B cell (primary cell): Measurements from ENCODE around the gene RIN2. TPM values are rescaled to one million over a fixed set of nuclear protein-coding genes. Genes with fewer than 3 reads are reported as not detected.

ENCODE experiments used
- ATAC-seq: fragments of 200-7000 bp; cut with Tn5 transposase; one replicate; pipeline ENCODE4 v1.10.0; 2021; ENCODE audit warnings: low read depth, mild to moderate bottlenecking, moderate number of reproducible peaks, moderate library complexity
- CTCF ChIA-PET: fragments of 350-600 bp; sonication (Branson Sonifier 250); formaldehyde crosslinking; loops from one replicate; lab custom pipeline; 2021; ENCODE audit warnings: antibody characterized with exemption, inconsistent platforms; lab: Charles Lee
- POLR2A ChIA-PET: fragments of 350-600 bp; sonication (Branson Sonifier 250); formaldehyde crosslinking; loops from one replicate; lab custom pipeline; 2021; ENCODE audit warnings: antibody characterized with exemption; lab: Charles Lee
- DNase-seq: peaks from one replicate; pipeline ENCODE4 v3.0.0; 2013
- H2AFZ ChIP-seq: 2 replicates; pipeline ENCODE4 v1.6.1; 2012; ENCODE audit warnings: mild to moderate bottlenecking, low read depth, low read length; ENCODE audit not compliant: insufficient read depth, poor library complexity, severe bottlenecking
- H3K27ac ChIP-seq, 2 donors: 1 replicate in 1 of 2; 2 replicates in 1 of 2; pipeline ENCODE4 v1.5.1; 2012 to 2013; ENCODE audit warnings: low read length in 2 of 2, mild to moderate bottlenecking in 2 of 2, moderate library complexity in 1 of 2
- H3K27me3 ChIP-seq, 4 experiments: fragments of 200-600 bp in 1 of 4; sonication (generic) in 1 of 4; replicated peaks in 1 of 4; 1 replicate in 2 of 4; 2 replicates in 2 of 4; pipeline versions ENCODE4 v1.6.1 to v1.7.0; 2013 to 2016; ENCODE audit warnings: low read length in 3 of 4, mild to moderate bottlenecking in 2 of 4, mixed read lengths in 1 of 4, moderate library complexity in 1 of 4; ENCODE audit not compliant: insufficient read depth in 4 of 4, control insufficient read depth in 3 of 4; ENCODE audit errors: control extremely low read depth in 1 of 4
- H3K36me3 ChIP-seq, 2 experiments: replicated peaks in 1 of 2; 1 replicate in 1 of 2; 2 replicates in 1 of 2; pipeline versions ENCODE4 v1.6.1 to v1.7.1; 2013; ENCODE audit warnings: low read length in 1 of 2; ENCODE audit not compliant: insufficient read depth in 2 of 2, control insufficient read depth in 1 of 2; ENCODE audit errors: control extremely low read depth in 1 of 2, extremely low read depth in 1 of 2
- H3K4me1 ChIP-seq, 2 donors: fragments of 200-600 bp in 1 of 2; sonication (generic) in 1 of 2; 1 replicate in 1 of 2; 2 replicates in 1 of 2; pipeline versions ENCODE4 v1.5.1 to v1.6.1; 2013 to 2017; ENCODE audit warnings: low read length in 2 of 2; ENCODE audit not compliant: control insufficient read depth in 2 of 2, insufficient read depth in 2 of 2
- H3K4me2 ChIP-seq: replicated peaks from 2 replicates; pipeline ENCODE3; 2012; ENCODE audit warnings: mild to moderate bottlenecking, low read depth, low read length; ENCODE audit not compliant: poor library complexity, severe bottlenecking
- H3K4me3 ChIP-seq, 5 experiments: fragments of 200-600 bp in 1 of 5; sonication (generic) in 1 of 5; 1 replicate in 3 of 5; 2 replicates in 2 of 5; pipeline versions ENCODE4 v1.5.1 to v1.7.0; 2011 to 2016; ENCODE audit warnings: low read length in 4 of 5, mild to moderate bottlenecking in 4 of 5, low read depth in 2 of 5, control low read depth in 1 of 5, moderate library complexity in 1 of 5; ENCODE audit not compliant: insufficient read depth in 1 of 5; ENCODE audit errors: control extremely low read depth in 1 of 5, extremely low read depth in 1 of 5
- H3K79me2 ChIP-seq: fragments of 200-600 bp; sonication (generic); one replicate; pipeline ENCODE4 v1.6.0; 2016; ENCODE audit warnings: low read length; ENCODE audit not compliant: control insufficient read depth, insufficient read depth
- H3K9ac ChIP-seq: fragments of 200-600 bp; sonication (generic); 2 replicates; pipeline ENCODE4 v1.6.1; 2017; ENCODE audit warnings: mild to moderate bottlenecking, low read length, moderate library complexity
- H3K9me3 ChIP-seq, 3 donors: one replicate each; pipeline versions ENCODE4 v1.6.1 to v1.7.1; 2013; ENCODE audit warnings: low read length in 2 of 3; ENCODE audit not compliant: control insufficient read depth in 2 of 3, insufficient read depth in 1 of 3; ENCODE audit errors: control extremely low read depth in 1 of 3
- H4K20me1 ChIP-seq: 2 replicates; pipeline ENCODE4 v1.6.0; 2012; ENCODE audit warnings: mild to moderate bottlenecking, low read length; ENCODE audit not compliant: insufficient read depth, control insufficient read depth, poor library complexity, severe bottlenecking
- H3K27ac Mint-ChIP-seq: one replicate; pipeline ENCODE4 v1.8.0; 2021; ENCODE audit warnings: mixed read lengths
- H3K27me3 Mint-ChIP-seq: one replicate; pipeline ENCODE4 v1.8.0; 2021; ENCODE audit warnings: mixed read lengths
- H3K4me1 Mint-ChIP-seq: one replicate; pipeline ENCODE4 v1.8.0; 2021; ENCODE audit warnings: mixed read lengths
- H3K4me3 Mint-ChIP-seq: one replicate; pipeline ENCODE4 v1.8.0; 2021; ENCODE audit warnings: mixed read lengths
- H3K9me3 Mint-ChIP-seq: one replicate; pipeline ENCODE4 v1.8.0; 2022; ENCODE audit warnings: mixed read lengths; ENCODE audit not compliant: insufficient read depth
- EZH2 ChIP-seq: IDR thresholded peaks from 2 replicates; pipeline ENCODE4 v1.6.1; 2012; ENCODE audit warnings: borderline replicate concordance, low read depth, mild to moderate bottlenecking, moderate library complexity, low read length; ENCODE audit not compliant: insufficient read depth, poor library complexity, severe bottlenecking
- WGBS: methylation state at CpG from one replicate; pipeline ENCODE4 v1.1.5; 2013; ENCODE audit warnings: missing lambda C conversion rate; ENCODE audit not compliant: insufficient coverage; 5-methylcytosine and 5-hydroxymethylcytosine counted together
- intact Hi-C: fragments of 100-400 bp; cut with micrococcal nuclease; formaldehyde crosslinking; loops from one replicate; pipeline ENCODE4 v1.10.0; 2022
- polyA plus RNA-seq: library from polyadenylated mRNA; depleted of rRNA; stranded (reverse); fragments of >200 nt; gene quantifications from 2 replicates; pipeline ENCODE4 v1.2.3, GENCODE V29; 2012
- total RNA-seq, 2 donors: library from RNA; stranded (reverse); fragments of 120-200 nt in 1 of 2; gene quantifications; 1 replicate in 1 of 2; 2 replicates in 1 of 2; pipeline versions ENCODE4 v1.2.3 to v1.2.4, GENCODE V29; 2013 to 2022
- TF ChIP-seq, protein P1 (sequence below): fragments of 200-600 bp; IDR thresholded peaks from one replicate; pipeline ENCODE4 v1.8.0; 2022; ENCODE audit warnings: antibody characterized with exemption, mild to moderate bottlenecking

Gene RIN2
- total and polyA plus RNA-seq, 2 donors (not counting 1 experiment from before 2014, with no cell fraction given): 0.15 to 0.32 TPM

DNA sequence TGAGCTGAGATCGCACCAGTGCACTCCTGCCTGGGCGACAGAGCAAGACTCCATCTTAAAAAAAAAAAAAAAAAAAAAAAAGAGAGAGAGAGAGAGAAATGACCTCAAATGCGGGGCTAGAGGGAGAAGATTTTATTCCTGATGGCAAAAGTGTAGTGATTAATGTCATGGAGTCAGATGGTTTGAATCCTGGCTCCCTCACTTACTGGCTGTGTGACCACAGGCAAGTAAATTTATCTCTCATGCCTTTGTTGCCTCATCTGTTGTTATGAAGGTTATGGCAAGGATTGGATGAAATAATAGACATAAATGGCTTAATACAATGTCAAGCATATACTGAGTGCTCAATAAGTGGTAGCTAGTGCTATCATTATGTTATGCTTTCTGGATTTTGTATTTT lies 29.3 kb downstream of the RIN2 start:
- DNase-seq: no peak
- H3K9me3 Mint-ChIP-seq: peaks cover 4% of the 10 kb centered on the region
- ChIA-PET CTCF (interaction anchor here (1.1 to 6.8 kb wide), 6 partner anchors 13 to 206 kb away, joined by 4 to 60 read pairs (median 11); no protein-coding TSS in a partner anchor), POLR2A (no interaction called here)
- TF ChIP-seq, protein P1, sequence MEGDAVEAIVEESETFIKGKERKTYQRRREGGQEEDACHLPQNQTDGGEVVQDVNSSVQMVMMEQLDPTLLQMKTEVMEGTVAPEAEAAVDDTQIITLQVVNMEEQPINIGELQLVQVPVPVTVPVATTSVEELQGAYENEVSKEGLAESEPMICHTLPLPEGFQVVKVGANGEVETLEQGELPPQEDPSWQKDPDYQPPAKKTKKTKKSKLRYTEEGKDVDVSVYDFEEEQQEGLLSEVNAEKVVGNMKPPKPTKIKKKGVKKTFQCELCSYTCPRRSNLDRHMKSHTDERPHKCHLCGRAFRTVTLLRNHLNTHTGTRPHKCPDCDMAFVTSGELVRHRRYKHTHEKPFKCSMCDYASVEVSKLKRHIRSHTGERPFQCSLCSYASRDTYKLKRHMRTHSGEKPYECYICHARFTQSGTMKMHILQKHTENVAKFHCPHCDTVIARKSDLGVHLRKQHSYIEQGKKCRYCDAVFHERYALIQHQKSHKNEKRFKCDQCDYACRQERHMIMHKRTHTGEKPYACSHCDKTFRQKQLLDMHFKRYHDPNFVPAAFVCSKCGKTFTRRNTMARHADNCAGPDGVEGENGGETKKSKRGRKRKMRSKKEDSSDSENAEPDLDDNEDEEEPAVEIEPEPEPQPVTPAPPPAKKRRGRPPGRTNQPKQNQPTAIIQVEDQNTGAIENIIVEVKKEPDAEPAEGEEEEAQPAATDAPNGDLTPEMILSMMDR: no peak
- TF ChIP-seq EZH2: no peak
- no peak overlapping the region for H3K4me2 ChIP-seq
- no peaks in the 10 kb centered on the region for H4K20me1 ChIP-seq
- no peak overlapping the region for H3K27ac ChIP-seq
- H3K36me3 ChIP-seq: no peaks in the 10 kb centered on the region
- peaks cover 8% of the 10 kb centered on the region for H3K4me1 Mint-ChIP-seq
- no peak overlapping the region for H3K4me3 ChIP-seq
- H3K79me2 ChIP-seq: no peaks in the 10 kb centered on the region
- WGBS: no CpG with 5 or more reads among the region's 3 CpGs
- H3K27me3 ChIP-seq: no peaks in the 10 kb centered on the region
- H3K9ac ChIP-seq: no peak overlapping the region
- intact Hi-C loops: no loop called here
- H3K27ac Mint-ChIP-seq: no peak overlapping the region
- no peak overlapping the region for H3K4me3 Mint-ChIP-seq
- peaks cover 0 to 5% (median 3%) of the 10 kb centered on the region in 3 donors for H3K9me3 ChIP-seq
- H3K27me3 Mint-ChIP-seq: peaks cover 8% of the 10 kb centered on the region
- no peak overlapping the region for H2AFZ ChIP-seq
- ATAC-seq: no peak
- H3K4me1 ChIP-seq: peaks cover 6 to 7% of the 10 kb centered on the region in 2 donors

DNA sequence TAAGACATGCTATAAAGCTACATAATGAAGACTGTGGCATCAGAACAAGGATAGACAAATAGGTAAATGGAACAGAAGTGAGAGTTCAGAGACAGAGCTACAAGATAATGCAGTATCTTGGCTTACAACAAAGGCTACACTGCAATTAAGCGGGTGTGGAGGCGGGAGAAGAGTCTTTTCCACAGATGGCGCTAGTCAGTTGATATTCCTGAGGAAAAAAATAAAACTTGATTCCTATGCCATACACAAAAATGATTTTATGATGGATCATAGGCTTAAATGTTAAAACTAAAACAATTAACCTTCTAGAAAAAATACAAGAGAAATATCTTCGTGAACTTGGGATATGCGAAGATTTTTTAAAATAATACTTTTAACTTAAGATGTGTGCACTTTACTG lies 31.0 kb downstream of the RIN2 start:
- no peaks in the 10 kb centered on the region for H4K20me1 ChIP-seq
- TF ChIP-seq EZH2: no peak
- TF ChIP-seq, protein P1: no peak
- H3K4me3 ChIP-seq: no peak overlapping the region
- peaks cover 8% of the 10 kb centered on the region for H3K4me1 Mint-ChIP-seq
- WGBS: no CpG with 5 or more reads among the region's 5 CpGs
- H3K9me3 Mint-ChIP-seq: peaks cover 4% of the 10 kb centered on the region
- H3K27me3 Mint-ChIP-seq: peaks cover 12% of the 10 kb centered on the region
- H3K9me3 ChIP-seq: peaks cover 0 to 5% (median 3%) of the 10 kb centered on the region in 3 donors
- intact Hi-C loops: no loop called here
- peaks cover 6 to 7% of the 10 kb centered on the region in 2 donors for H3K4me1 ChIP-seq
- CTCF ChIA-PET: interaction anchor here (1.2 to 1.6 kb wide), 2 partner anchors 14 to 39 kb away, joined by 4 to 5 read pairs; no protein-coding TSS in a partner anchor
- DNase-seq (no peak), ATAC-seq (no peak)
- H3K4me2 ChIP-seq: no peak overlapping the region
- POLR2A ChIA-PET: no interaction called here
- no peak overlapping the region for H3K9ac ChIP-seq
- no peak overlapping the region for H3K27ac ChIP-seq
- H3K27me3 ChIP-seq: no peaks in the 10 kb centered on the region
- no peak overlapping the region for H3K27ac Mint-ChIP-seq
- no peak overlapping the region for H2AFZ ChIP-seq
- H3K36me3 ChIP-seq: no peaks in the 10 kb centered on the region
- H3K79me2 ChIP-seq: no peaks in the 10 kb centered on the region
- H3K4me3 Mint-ChIP-seq: no peak overlapping the region
